IPS-11a (cell line): ENCODE results near the gene CAMTA1.

Source experiments
- H3K4me3 ChIP-seq: one replicate; pipeline ENCODE4 v1.5.1; 2013; ENCODE audit warnings: low read depth, low read length, control low read depth

The CAMTA1 gene

DNA sequence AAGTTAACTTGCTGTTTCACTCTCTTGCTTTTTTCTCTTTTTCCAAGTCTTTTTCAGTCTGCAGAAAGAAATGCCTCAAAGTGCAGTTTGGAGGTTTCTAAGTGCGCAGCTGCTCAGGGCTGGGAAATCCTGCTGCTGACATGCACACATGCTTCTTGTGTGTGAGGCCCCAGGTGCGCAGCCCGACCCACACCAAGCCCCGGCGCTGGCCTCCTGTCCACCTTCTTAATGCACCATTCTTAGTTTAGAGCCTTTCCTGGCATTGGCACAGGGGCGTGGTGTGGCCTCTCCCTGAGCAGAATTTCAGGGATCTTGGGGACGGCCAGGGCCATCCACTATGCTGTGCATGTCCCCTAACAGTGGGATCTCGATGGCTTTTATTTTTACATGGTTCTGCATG, 315.2 kb downstream of the CAMTA1 start:
- no peak overlapping the region for H3K4me3 ChIP-seq

GRCh38 chr1:7101187-7101586, 315.9 kb downstream of the CAMTA1 start:
- H3K4me3 ChIP-seq, result no peak overlapping the region

GRCh38 chr1:7103361-7103782, 318.1 kb downstream of the CAMTA1 start:
- H3K4me3 ChIP-seq, result no peak overlapping the region

DNA sequence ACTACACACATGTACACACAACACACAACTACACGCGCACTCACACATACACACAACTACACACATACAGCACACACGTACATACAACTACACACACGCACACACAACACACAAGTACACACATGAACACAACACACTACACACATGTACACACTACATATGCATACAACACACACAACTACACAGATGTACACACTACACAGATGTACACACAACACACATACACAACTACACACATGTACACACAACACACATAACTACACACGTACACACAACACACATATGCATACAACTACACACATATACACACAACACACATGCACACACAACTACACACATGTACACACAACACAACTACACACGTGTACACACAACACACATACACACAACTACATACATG, 318.6 kb downstream of the CAMTA1 start:
- H3K4me3 ChIP-seq, result no peak overlapping the region

- H3K4me3 ChIP-seq, result no peak overlapping the region
Observed at GRCh38 chr1:7104339-7104738, 319.1 kb downstream of the CAMTA1 start.

GRCh38 chr1:7105269-7105668, 320.0 kb downstream of the CAMTA1 start:
- no peak overlapping the region for H3K4me3 ChIP-seq

DNA sequence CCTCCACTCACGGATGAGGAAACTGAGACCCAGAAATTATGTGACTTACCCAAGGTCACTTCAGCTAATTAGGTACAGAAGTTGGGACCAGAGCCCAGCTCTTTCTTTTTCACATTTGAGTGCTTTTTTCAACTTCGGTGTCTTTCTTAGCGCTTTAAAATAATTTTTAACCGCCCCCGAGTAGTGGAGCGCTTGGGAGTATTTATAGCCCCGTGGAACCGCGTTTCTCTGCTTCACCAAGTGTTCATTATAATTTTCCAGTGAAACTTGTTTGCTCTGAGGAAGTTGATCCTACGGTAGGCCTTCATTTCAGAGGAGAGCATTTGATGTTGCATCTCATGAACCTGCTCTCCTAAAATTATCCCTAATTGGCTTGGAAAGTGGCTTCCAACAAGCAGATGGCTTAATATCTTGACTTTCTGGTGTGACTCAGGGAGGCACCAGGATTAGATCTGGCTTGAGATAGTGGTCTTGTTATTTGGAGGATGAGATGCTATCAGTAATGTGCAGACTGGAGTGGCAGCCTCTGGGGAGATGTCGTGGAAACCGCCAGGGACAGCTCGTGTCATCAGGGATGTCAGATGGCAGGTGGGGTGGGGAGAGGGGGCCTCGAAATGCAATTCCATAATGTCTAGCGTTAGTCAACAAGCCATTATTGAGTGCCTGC, 321.3 kb downstream of the CAMTA1 start:
- H3K4me3 ChIP-seq, result no peak overlapping the region

DNA sequence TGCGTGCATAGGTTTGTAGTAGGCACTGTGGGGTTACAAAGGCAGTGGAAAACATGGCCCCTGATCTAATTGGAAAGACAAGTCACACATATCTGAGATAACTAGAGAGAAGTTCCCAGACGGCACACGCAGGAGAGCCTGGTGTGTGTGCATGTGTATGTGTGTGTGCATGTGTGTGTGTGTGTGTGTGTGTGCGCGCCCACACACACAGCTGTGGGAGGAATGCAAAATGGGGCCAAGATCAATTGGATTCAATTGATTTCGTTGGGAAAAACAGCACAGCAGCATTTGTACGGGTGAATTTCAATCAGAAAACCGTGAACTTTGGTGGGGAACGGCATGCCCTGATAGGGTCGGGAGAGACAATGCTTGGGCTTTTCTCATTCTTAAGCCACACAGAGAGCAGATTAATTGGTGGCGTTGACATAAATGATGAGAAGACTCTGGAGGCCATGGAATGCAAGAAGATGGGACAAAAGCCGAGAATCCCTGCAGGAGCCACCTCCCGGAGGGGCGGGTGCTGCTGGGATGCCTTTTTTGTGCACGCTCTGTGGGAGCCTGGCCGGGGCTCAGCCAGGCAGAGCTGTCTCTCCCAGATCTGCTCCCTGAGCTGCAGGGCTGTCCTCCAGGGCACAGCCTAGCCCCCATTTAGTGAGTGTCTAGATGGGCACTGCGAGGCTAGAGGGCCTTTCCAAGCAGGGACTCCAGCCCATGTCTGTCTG, 322.0 kb downstream of the CAMTA1 start:
- H3K4me3 ChIP-seq, result no peak overlapping the region

DNA sequence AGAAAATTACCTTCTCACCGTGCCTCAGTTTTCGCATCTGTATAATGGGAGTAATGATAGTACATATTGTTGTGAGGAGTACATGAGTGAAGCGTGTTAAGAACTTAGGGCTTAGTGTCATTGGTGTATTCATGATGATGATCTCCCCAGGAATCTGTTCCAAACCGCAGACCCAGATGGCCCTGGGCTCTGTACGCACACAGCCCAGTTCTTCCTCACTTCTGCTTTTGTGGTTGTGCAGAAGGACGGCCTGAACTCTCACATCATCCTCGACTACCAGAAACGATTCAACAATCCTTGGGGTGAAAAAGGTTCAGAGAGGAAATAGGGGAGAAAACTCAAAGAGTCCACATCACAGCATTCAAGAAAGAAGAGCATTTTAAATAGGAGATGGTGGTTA, 323.0 kb downstream of the CAMTA1 start:
- H3K4me3 ChIP-seq, result no peak overlapping the region

DNA sequence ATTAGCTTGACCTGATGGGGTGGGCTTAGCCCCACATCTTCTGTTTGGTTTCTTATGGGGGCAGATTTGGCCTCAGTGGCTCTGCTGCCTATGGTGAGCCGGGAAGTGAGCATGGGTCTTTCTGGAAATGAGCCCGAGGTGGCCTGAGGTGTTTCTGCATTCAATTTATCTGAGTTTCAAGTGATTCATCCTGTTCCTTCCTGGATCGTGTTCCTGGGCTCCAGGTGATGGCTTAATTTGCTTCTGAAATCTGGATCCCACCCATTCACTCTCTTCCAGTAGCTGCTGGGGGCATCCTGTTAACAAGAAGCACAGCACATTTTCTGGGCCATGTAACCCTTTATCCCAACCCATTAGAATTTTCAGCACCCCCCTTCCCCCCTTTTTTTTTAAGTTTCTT, 324.6 kb downstream of the CAMTA1 start:
- H3K4me3 ChIP-seq, result no peak overlapping the region

GRCh38 chr1:7110321-7110720, 325.1 kb downstream of the CAMTA1 start:
- H3K4me3 ChIP-seq, result no peak overlapping the region

DNA sequence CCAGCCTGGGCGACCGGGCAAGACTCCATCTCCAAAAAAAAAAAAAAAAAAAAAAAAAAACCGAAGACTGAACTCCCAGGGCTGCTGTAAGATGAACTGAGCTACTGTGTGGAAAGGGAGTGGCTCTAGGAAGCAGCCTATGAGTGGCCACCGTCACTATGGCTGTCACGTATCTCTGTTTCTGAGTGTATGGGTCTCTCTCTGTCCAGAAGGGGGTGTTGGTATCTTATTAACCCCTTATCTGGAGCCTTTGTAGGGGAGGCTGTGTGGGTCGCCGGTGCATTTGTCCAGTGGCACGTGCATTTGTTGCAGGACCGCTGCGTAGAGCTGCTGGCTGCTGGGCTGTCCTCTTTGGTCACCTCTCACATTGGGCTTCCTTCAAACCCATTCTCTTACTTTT, 326.6 kb downstream of the CAMTA1 start:
- no peak overlapping the region for H3K4me3 ChIP-seq

DNA sequence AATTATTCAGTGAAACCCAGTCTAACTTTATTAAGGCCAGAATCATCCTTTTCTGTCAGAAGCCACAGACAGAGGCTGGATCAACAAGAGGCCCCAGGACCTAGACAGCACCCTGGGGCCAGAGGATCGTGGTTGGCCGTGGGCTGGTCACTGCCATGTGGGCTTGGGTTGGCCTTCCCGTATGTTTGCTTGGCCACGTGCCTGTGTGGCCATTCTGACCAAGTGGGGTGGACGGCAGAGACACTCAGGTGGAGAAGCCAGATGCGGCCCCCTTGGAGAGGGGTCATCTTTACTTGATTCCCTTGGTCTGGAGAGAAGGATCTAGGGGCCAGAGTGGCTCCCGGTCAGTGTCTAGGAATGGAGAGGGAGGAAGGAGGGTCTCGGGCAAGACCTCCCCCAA, 327.9 kb downstream of the CAMTA1 start:
- H3K4me3 ChIP-seq, result no peak overlapping the region

GRCh38 chr1:7113822-7114221, 328.6 kb downstream of the CAMTA1 start:
- no peak overlapping the region for H3K4me3 ChIP-seq

DNA sequence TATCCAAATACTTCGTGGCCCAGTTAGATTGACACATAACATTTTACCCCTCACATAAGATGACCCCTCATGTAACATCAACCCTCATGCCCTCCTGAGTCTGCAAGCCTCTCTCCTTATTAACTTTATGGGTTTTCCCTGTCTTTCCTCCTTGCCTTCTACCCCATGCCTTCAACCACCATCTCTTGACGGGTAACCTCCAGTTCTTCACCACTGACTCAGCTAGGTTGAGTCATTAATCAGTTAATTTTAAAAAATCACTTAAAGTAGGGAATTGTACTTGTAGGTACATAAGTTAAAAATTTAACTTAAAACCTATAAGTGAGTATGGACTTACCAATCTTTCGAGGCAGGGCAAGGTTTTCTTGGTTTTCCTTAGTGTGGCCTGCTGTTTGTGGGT, 330.7 kb downstream of the CAMTA1 start:
- no peak overlapping the region for H3K4me3 ChIP-seq

- H3K4me3 ChIP-seq, result no peak overlapping the region
Observed at GRCh38 chr1:7117399-7118281, 332.4 kb downstream of the CAMTA1 start.

GRCh38 chr1:7119156-7119555, 333.9 kb downstream of the CAMTA1 start:
- no peak overlapping the region for H3K4me3 ChIP-seq

- no peak overlapping the region for H3K4me3 ChIP-seq
Observed at GRCh38 chr1:7120863-7121621, 335.8 kb downstream of the CAMTA1 start.

- H3K4me3 ChIP-seq, result no peak overlapping the region
Observed at GRCh38 chr1:7121622-7121988, 336.4 kb downstream of the CAMTA1 start.

DNA sequence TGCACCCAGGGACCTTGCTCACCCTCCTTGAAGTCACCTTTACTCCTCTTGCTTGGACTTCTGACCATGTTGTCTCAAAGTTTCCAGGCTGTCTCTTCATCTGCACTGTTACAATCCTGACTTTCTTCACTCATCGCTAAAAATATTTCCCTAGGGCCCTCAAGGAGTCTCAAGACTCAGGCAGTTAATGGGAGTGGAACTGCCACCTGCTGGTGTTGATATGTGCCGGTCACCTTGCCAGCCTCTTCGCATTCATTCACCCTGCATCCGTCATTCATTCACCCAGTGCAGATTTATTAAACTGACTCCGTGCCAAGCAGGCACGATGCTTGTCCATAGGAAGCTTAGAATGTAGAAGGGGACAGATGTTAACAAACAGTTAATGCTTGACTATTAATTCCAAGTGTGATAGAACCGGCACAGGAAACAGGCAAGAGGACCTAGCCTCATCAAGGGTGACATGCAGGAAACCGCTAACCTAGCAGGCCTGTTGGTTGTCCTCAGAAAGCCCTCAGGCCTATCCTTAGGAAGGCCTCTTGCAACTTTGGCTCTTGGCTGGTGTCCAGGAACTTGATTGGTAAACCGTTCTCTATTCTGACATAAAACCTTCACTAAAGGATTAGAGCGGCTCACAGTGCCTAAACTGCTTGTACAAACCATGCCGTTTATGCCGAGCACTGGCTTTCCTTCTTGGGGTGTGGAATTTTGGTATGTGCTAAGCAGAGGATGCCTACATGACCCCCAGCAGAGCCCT, 342.2 kb downstream of the CAMTA1 start:
- no peak overlapping the region for H3K4me3 ChIP-seq
